H1 (cell line): ENCODE measurements around the gene SYNJ1. TPM values are rescaled to one million over a fixed set of nuclear protein-coding genes. Genes with fewer than 3 reads are reported as not detected.

Source experiments
- JUN ChIP-seq: IDR thresholded peaks from 2 replicates; pipeline ENCODE4 v1.6.1; 2011; ENCODE audit warnings: low read depth, mild to moderate bottlenecking, improper control_type of control experiment, low read length
- TEAD4 ChIP-seq: IDR thresholded peaks from 2 replicates; pipeline ENCODE4 v1.6.1; 2012; ENCODE audit warnings: low read depth, low read length, inconsistent platforms, mixed read lengths
- polyA plus RNA-seq, 7 experiments: library from polyadenylated mRNA; depleted of rRNA in 3 of 7; stranded (reverse) in 5 of 7; unstranded in 2 of 7; fragments of >200 nt in 5 of 7; fragments of 200-250 nt in 2 of 7; gene quantifications; 1 replicate in 5 of 7; 2 replicates in 1 of 7; 4 replicates in 1 of 7; pipeline versions ENCODE4 v1.2.1 to v1.2.3, GENCODE V29; 2011 to 2013; ENCODE audit warnings: missing spikeins in 2 of 7, mixed read lengths in 2 of 7
- total RNA-seq: library from RNA; stranded (reverse); fragmentation: NEBNext Ultra II Directional; extraction: Animal tissue kit (Norgen Biotek cat#: 25700); gene quantifications from 2 replicates; pipeline ENCODE4 v1.2.1, GENCODE V29; 2021
- TF ChIP-seq, protein P1 (sequence below), 3 experiments: IDR thresholded peaks; 1 replicate in 2 of 3; 2 replicates in 1 of 3; pipeline versions ENCODE4 v1.5.1 to v1.6.1; 2011; ENCODE audit warnings: low read length in 3 of 3, mild to moderate bottlenecking in 3 of 3, inconsistent platforms in 2 of 3, low read depth in 1 of 3, moderate library complexity in 1 of 3; ENCODE audit not compliant: insufficient read depth in 1 of 3; ENCODE audit errors: control extremely low read depth in 1 of 3

The SYNJ1 gene
- total and polyA plus RNA-seq, 2 of the 8 experiments (the other 6 are each of a cell fraction or from before 2014, with no cell fraction given): 1.3 to 4.3 TPM

DNA sequence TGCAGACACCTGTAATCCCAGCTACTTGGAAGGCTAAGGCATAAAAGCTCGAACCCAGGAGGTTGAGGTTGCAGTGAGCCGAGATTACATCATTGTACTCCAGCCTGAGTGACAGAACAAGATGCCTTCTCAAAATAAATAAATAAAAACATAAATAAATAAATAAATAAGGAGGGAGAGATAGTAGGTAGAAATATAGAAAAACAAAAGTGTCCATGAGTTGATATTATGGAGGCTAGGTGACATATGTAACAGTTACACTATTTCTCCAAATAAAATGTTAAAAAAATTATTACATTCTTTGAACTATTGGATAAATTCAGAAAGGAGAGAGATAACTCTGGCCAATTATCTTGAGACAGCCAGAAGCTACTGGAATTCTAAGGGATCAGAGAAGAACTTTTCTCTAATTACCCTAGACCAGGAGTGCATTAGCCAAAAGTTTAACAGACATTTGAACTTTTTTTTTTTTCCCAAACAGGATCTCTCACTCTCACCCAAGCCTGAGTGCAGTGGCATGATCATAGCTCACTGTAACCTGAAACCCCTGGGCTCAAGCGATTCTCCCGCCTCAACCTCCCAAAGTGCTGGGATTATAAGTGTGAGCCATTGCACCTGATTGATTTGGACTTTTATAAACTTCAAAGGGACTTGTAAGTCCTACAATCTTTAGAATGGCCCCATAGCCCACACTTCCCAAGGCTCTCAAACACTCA, 17.6 kb downstream of the SYNJ1 start (continued):
- TF ChIP-seq, protein P1, sequence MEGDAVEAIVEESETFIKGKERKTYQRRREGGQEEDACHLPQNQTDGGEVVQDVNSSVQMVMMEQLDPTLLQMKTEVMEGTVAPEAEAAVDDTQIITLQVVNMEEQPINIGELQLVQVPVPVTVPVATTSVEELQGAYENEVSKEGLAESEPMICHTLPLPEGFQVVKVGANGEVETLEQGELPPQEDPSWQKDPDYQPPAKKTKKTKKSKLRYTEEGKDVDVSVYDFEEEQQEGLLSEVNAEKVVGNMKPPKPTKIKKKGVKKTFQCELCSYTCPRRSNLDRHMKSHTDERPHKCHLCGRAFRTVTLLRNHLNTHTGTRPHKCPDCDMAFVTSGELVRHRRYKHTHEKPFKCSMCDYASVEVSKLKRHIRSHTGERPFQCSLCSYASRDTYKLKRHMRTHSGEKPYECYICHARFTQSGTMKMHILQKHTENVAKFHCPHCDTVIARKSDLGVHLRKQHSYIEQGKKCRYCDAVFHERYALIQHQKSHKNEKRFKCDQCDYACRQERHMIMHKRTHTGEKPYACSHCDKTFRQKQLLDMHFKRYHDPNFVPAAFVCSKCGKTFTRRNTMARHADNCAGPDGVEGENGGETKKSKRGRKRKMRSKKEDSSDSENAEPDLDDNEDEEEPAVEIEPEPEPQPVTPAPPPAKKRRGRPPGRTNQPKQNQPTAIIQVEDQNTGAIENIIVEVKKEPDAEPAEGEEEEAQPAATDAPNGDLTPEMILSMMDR (IDR thresholded peaks at IDR 0.05; ENCODE audit: control extremely low read depth in 1 of 3, insufficient read depth in 1 of 3, low read depth in 1 of 3, low read length in 3 of 3): no peak
- TF ChIP-seq TEAD4 (no peak), JUN (no peak)
